Activated gamma-delta T cell treated with Interleukin-2 at 50 U/mL for 16 hours (primary cell): ENCODE data around the gene SLC25A17.
"Not testable (repeated sequence)": the region's sequence is repeated elsewhere in the genome, so short reads cannot be mapped to it uniquely, and the experiment has no call there.

Experiments
- DNase-seq: peaks from one replicate; pipeline ENCODE4 v3.0.0-alpha.2; 2020

Gene SLC25A17

DNA sequence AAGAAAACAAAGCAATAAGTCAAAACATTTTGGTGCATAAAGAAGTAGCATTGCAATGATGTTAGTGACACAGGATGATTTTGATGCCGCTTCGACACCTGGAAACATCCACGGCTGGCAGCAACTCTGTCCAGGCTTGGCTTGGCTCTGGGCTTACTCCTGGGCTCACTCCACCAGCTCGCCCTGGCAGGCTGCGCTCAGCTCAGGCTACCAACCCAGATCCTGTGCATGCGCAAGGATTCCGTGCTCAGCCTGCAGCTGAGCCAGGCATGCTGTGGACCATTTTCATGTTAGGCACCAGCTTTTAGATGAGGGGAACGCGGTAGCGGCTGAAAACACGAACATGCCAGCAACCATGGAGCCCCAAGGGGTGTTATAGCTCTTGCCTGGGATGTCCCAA, 66.0 kb downstream of the SLC25A17 start:
- no peak for DNase-seq

- no peak for DNase-seq
Measured at GRCh38 chr22:40751250-40751649, 67.9 kb downstream of the SLC25A17 start.

- DNase-seq, result no peak
Measured at GRCh38 chr22:40749829-40750228, 69.3 kb downstream of the SLC25A17 start.

GRCh38 chr22:40748388-40749355, 70.5 kb downstream of the SLC25A17 start:
- DNase-seq, result no peak

- no peak for DNase-seq
Measured at GRCh38 chr22:40747361-40747760, 71.8 kb downstream of the SLC25A17 start.

DNA sequence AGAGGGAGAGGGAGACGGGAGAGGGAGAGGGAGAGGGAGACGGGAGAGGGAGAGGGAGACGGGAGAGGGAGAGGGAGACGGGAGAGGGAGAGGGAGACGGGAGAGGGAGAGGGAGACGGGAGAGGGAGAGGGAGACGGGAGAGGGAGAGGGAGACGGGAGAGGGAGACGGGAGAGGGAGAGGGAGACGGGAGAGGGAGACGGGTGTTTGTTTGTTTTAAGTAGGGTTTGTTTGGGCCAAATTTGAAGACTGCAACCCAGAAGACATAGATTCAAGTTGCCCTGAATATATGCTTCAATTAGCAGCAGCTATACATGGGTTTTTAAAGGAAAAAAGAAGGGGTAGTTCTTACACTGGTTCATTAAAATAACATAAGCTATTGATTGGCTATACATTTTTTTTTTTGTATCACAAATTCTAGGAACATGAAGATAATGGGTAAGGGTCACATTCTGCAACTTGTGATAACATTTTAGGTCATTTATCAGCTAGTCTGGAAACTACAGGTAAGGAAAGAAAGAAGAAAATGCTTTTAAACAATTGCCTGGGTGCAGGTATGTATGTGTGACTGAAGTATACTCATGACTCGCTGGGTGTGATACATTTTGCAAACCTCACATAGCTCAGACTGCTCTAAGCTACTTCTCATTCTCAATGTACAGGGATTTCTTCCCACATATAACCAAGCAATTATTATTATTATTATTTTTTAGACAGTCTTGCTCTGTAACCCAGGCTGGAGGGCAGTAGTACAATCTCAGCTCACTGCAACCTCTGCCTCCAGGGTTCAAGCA, 72.5 kb downstream of the SLC25A17 start:
- DNase-seq, result no peak

- no peak for DNase-seq
Measured at GRCh38 chr22:40743768-40744167, 75.4 kb downstream of the SLC25A17 start.

DNA sequence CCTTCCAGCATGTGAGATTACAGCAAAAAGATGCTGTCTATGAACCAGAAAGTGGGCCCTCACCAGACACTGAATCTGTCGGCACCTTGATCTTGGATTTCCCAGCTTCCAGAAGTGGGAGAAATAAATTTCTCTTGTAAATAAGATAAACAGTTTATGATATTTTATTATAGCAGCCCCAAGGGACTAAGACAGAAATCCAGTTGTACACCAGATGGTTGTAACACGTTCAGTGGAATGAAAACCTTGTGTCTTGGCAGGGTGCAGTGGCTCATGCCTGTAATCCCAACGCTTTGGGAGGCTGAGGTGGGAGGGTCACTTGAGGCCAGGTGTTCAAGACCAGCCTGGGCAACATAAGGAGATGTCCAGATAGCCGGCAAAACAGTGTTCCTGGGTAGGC, 78.0 kb downstream of the SLC25A17 start:
- no peak for DNase-seq

GRCh38 chr22:40739721-40740120, 79.4 kb downstream of the SLC25A17 start:
- no peak for DNase-seq

DNA sequence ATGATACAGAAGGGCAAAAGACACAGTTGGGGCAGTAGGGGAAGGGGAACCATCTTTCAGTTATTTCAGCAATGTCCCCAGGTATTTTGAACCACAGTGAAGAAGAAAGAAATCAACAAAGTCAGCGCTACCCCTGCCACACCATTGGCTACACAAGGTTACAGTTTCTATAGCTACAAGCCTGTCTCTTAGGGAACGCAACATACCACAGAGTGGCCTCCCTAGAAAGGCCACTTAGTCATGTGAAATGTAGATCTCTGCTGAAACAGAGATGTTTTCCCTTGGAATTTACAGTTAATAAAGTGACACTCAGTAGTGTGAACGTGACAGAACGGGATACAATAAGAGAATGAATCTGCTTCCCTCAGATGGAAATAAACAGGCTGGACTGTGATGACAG, 85.2 kb downstream of the SLC25A17 start:
- DNase-seq, result no peak

DNA sequence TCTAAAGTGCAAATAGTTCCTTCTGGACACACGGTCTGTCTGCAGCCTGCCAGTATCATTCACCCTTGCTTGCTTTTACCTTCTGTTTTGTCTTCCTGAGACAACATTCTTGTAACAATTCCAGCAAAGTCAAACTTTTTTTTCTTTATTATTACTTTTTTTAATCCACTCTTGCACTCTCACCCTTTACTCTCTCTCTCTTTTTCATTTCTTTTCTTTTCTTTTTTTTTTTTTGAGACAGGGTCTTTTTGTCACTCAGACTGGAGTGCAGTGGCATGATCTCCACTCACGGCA, 86.2 kb downstream of the SLC25A17 start:
- no peak for DNase-seq

GRCh38 chr22:40729284-40729683, 89.9 kb downstream of the SLC25A17 start:
- DNase-seq, result no peak

DNA sequence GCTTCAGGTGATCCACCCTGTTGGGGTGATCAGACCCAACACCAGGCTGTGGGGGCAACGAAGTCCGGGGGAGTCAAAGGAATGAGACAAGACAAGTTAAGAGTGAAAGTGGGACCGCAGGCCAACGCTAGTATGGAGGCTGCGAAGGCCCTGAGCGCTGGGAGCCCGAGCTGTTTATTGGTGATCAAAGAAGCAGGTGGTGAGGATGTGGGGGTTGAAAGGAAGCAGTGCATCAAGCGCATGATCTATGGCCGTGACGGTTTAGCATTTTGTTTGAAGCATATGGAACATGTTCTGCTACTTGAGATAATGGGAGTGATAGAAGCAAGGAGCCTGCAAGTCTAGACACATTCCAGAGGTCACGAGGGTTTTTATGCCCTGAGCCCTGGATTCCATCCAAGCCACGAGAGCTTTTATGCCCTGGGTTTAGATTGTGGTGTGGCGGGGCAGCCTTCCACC, 90.4 kb downstream of the SLC25A17 start:
- DNase-seq, result peak; percentile 62

- DNase-seq, result no peak
Measured at GRCh38 chr22:40727964-40728615, 91.1 kb downstream of the SLC25A17 start.

DNA sequence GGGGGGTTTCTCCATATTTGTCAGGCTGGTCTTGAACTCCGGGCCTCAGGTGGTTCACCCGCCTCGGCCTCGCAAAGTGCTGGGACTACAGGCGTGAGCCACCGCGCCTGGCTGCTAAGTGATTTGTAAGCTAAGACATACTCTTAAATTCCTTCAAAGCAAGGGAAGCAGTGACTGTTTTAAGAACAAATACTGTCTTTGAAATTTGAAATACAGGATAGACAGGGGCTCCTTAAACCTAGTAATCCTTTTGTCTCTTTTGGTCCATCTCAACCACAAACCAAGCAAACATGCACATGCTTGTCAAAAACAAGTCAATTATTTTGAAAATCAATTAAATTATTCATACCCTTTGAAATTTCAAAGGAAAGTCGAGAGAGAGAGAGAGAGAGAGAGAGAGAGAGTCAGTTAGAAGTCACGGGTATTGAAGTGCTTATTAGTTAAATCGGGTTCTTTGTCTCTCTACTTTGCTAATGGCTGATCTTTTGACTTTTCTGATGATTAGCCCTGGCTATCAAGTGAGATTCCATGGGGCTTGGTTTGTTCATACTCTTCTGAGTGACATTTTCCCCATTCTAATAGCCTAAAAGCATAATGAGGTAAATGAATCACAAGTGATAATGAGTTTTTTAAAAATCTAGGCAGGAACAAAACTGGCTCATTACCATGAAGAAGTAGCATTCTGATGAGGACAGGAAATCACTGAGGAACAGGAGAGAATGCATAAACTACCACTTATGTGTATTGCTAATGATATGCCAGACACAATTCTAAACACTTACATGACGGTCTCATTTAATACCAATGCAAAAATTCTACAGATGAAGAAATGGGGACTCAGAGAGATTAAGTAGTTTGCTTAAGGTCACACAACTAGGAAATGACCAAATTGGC, 91.8 kb downstream of the SLC25A17 start:
- DNase-seq, result no peak

- no peak for DNase-seq
Measured at GRCh38 chr22:40726514-40726913, 92.6 kb downstream of the SLC25A17 start.

GRCh38 chr22:40723396-40723933, 95.7 kb downstream of the SLC25A17 start:
- no peak for DNase-seq

- no peak for DNase-seq
Measured at GRCh38 chr22:40721266-40721665, 97.9 kb downstream of the SLC25A17 start.

- no peak for DNase-seq
Measured at GRCh38 chr22:40720538-40721256, 98.4 kb downstream of the SLC25A17 start.

DNA sequence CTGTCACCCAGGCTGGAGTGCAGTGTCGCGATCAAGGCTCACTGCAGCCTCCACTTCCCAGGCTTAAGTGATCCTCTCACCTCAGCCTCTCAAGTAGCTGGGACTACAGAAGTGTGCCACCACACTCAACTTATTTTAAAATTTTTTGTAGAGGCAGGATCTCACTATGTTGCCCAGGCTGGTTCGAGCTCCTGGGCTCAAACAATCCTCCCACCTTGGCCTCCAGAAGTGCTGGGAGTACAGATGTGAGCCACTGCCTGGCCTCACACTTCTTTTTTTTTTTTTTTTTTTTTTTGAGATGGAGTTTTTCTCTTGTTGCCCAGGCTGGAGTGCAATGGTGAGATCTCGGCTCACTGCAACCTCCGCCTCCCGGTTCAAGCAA, 99.0 kb downstream of the SLC25A17 start:
- DNase-seq, result not testable (repeated sequence)
